Measurements from ENCODE around the gene NFKBIE. TPM values are rescaled to one million over a fixed set of nuclear protein-coding genes. Genes with fewer than 3 reads are reported as not detected.

The NFKBIE gene
- total RNA-seq, 6 donors from 2014 or later = 7.8 to 27.0 (median 13.6) TPM

DNA sequence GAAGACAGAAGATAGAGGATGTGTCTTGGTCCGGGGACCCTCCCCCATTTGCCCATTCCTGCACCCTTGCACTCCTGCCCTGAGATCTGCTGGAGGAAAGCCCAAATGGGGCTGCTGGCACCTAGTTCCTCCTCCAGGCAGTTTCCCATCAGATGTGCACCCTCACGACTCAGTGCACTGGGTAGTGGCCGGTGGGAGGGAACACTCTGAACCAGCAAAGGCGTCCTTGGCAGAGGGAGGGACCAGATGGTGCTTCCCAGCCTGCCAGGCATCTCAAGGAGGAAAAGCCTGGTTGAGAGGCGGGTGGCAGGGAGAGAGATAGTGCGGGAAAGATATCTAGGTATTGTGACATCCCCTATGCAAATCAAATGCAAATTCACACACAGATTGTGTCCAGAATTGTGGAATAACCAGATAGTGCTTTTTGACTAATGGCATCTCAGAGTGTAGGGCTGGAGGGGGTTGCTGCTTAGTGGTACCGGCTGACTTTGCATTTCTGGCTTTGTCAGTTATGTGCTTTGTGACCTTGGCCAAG lies 24.4 kb upstream of the NFKBIE start:
- no peak for ATAC-seq (ENCODE audit: low FRiP score in 2 of 2)
- Histone ChIP-seq H3K27me3 (peaks cover 0 to 2% (median 0%) of the 10 kb centered on the region in 4 donors), H3K36me3 (no peaks in the 10 kb centered on the region), H3K9me3 (no peaks in the 10 kb centered on the region), H3K4me1 (no peaks in the 10 kb centered on the region), H3K4me3 (no peak overlapping the region), H3K27ac (no peak overlapping the region)
- TF ChIP-seq, protein P1, sequence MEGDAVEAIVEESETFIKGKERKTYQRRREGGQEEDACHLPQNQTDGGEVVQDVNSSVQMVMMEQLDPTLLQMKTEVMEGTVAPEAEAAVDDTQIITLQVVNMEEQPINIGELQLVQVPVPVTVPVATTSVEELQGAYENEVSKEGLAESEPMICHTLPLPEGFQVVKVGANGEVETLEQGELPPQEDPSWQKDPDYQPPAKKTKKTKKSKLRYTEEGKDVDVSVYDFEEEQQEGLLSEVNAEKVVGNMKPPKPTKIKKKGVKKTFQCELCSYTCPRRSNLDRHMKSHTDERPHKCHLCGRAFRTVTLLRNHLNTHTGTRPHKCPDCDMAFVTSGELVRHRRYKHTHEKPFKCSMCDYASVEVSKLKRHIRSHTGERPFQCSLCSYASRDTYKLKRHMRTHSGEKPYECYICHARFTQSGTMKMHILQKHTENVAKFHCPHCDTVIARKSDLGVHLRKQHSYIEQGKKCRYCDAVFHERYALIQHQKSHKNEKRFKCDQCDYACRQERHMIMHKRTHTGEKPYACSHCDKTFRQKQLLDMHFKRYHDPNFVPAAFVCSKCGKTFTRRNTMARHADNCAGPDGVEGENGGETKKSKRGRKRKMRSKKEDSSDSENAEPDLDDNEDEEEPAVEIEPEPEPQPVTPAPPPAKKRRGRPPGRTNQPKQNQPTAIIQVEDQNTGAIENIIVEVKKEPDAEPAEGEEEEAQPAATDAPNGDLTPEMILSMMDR (IDR thresholded peaks at IDR 0.05) = no peak
- TF ChIP-seq EP300 (IDR thresholded peaks at IDR 0.05) = no peak
- TF ChIP-seq POLR2A (IDR thresholded peaks at IDR 0.05) = no peak
- TF ChIP-seq POLR2AphosphoS5 (IDR thresholded peaks at IDR 0.05) = no peak
- WGBS, 2 donors = 43 to 49% methylated on average over 6 to 7 of the region's 7 CpGs
- no peak for DNase-seq

DNA sequence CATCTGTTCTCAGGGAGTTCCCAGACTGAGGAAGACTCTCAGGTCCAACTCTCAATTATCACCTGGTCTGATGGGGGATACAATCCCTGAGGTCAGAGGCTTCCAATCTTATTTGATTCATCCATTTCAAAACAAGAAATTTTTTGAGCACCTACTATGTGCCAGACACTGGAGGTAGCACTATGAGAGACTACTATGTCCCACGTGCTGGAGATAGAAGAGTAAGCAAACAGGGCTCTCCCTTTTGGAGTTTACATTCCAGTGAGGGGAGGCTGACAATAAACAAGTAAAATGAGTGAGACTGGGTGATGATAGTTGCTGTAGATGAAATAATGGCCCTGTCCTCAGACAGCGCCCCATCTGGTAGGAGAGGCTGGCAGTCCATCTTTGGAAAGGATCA lies 21.4 kb upstream of the NFKBIE start:
- ATAC-seq (ENCODE audit: low FRiP score in 2 of 2) = no peak
- H3K4me3 ChIP-seq = no peak overlapping the region
- H3K27ac ChIP-seq = no peak overlapping the region
- H3K27me3 ChIP-seq = no peaks in the 10 kb centered on the region
- TF ChIP-seq, protein P1 (IDR thresholded peaks at IDR 0.05) = no peak
- no peak for TF ChIP-seq EP300 (IDR thresholded peaks at IDR 0.05)
- no peaks in the 10 kb centered on the region for H3K9me3 ChIP-seq
- no peak for DNase-seq
- no peaks in the 10 kb centered on the region for H3K4me1 ChIP-seq
- H3K36me3 ChIP-seq = no peaks in the 10 kb centered on the region
- 36 to 41% methylated on average over 2 of the region's 2 CpGs for WGBS, 2 donors

- ATAC-seq (ENCODE audit: low FRiP score in 2 of 2) = no peak
- H3K27me3 ChIP-seq = no peaks in the 10 kb centered on the region
- no peak for DNase-seq
- no peak for TF ChIP-seq POLR2A (IDR thresholded peaks at IDR 0.05)
- no peak for TF ChIP-seq EP300 (IDR thresholded peaks at IDR 0.05)
- no peak for TF ChIP-seq POLR2AphosphoS5 (IDR thresholded peaks at IDR 0.05)
- TF ChIP-seq, protein P1 (IDR thresholded peaks at IDR 0.05) = no peak
- H3K4me1 ChIP-seq = no peaks in the 10 kb centered on the region
- WGBS, 2 donors = 86 to 87% methylated on average over 9 to 12 of the region's 12 CpGs
- H3K9me3 ChIP-seq = no peaks in the 10 kb centered on the region
- no peaks in the 10 kb centered on the region for H3K36me3 ChIP-seq
- no peak overlapping the region for H3K27ac ChIP-seq
- H3K4me3 ChIP-seq = no peak overlapping the region
Measured at GRCh38 chr6:44286285-44286565, 20.9 kb upstream of the NFKBIE start.

- no peaks in the 10 kb centered on the region for H3K4me1 ChIP-seq
- ATAC-seq (ENCODE audit: low FRiP score in 2 of 2) (no peak), DNase-seq (no peak)
- TF ChIP-seq, protein P1 (IDR thresholded peaks at IDR 0.05) = no peak
- TF ChIP-seq POLR2AphosphoS5 (IDR thresholded peaks at IDR 0.05) = no peak
- no peak for TF ChIP-seq EP300 (IDR thresholded peaks at IDR 0.05)
- TF ChIP-seq POLR2A (IDR thresholded peaks at IDR 0.05) = no peak
- no peaks in the 10 kb centered on the region for H3K36me3 ChIP-seq
- 75 to 76% methylated on average over 24 to 25 of the region's 25 CpGs for WGBS, 2 donors
- H3K27ac ChIP-seq = no peak overlapping the region
- no peaks in the 10 kb centered on the region for H3K27me3 ChIP-seq
- H3K9me3 ChIP-seq = no peaks in the 10 kb centered on the region
- H3K4me3 ChIP-seq = no peak overlapping the region
Measured at GRCh38 chr6:44285552-44286284, 20.4 kb upstream of the NFKBIE start.

DNA sequence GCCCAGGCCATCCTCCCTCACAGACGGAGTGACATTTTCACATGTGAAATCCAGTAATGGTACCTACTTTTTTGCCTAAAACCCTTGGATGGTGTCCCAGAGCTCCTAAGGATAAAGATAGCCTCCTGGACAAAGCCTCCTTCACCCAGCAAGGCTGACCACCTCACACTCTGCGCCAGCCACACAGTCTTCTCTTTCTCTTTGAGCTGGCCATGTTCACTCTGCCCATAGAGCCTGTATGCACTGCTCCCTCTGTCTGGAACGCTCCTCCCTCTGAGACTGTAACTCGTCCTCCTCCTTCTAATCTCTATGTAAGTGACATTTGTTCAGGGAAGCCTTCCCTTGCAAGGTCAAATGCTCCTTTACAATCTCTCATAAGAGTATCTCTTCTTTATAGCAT lies 19.5 kb upstream of the NFKBIE start:
- 54 to 63% methylated on average over 4 of the region's 4 CpGs for WGBS, 2 donors
- Histone ChIP-seq H3K9me3 (no peaks in the 10 kb centered on the region), H3K27me3 (no peaks in the 10 kb centered on the region), H3K4me3 (no peak overlapping the region), H3K36me3 (no peaks in the 10 kb centered on the region), H3K4me1 (no peaks in the 10 kb centered on the region), H3K27ac (no peak overlapping the region)
- DNase-seq (no peak), ATAC-seq (ENCODE audit: low FRiP score in 2 of 2) (no peak)
- no peak for TF ChIP-seq POLR2AphosphoS5 (IDR thresholded peaks at IDR 0.05)
- no peak for TF ChIP-seq POLR2A (IDR thresholded peaks at IDR 0.05)
- TF ChIP-seq, protein P1 (IDR thresholded peaks at IDR 0.05) = no peak
- no peak for TF ChIP-seq EP300 (IDR thresholded peaks at IDR 0.05)

All from upper lobe of left lung (tissue), 6 donors.